A549 treated with AZD9567 at 1 μM for 4 hours (cell line): Measurements from ENCODE around the gene ZSCAN26. TPM values are rescaled to one million over a fixed set of nuclear protein-coding genes. Genes with fewer than 3 reads are reported as not detected.

Source experiments
- total RNA-seq: library from RNA; stranded (reverse); fragments of 200-300 nt; extraction: Qiagen RNA extraction; gene quantifications from 5 replicates; pipeline ENCODE4 v1.2.3, GENCODE V29; 2022; ENCODE audit not compliant: insufficient read depth

Gene ZSCAN26
- total RNA-seq, result 4.2 to 13.2 TPM (median 4.8 TPM) in 5 replicates

DNA sequence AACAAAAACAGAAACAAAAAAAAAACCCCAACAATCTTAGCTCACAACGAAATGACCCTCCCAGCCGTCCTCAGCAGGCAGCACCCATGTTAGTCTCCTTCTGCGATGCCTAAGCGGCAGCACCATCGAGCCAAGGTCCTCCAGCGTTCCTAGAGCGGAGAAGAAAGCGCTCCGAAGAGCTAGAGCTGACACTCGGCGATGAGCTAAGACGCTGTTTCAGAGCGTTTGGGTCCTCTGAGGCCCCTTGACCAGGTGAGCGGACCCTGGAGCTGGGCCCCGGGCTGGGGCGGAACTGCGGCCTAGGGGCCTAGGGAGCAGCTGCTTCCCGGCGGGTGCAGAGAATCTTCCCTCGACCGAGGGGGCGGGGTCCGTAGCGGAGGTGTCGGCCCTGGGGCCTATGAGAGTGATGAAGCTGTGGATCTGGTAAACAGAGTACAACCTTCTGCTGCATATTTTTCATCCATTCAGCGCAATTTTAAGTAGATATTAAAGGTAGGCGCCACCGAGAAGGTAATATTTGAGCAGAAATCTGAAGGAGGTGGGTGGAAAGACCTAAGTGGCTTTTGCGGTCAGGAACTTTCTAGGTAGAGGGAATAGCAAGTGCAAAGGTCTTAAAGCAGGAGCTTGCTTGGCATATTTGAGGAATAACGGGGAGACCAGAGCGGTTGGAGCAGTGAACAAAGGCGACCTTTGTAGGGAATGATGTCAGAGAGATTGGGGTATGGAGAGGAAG lies at the start of gene ZSCAN26:
ZSCAN26 (plus strand) TSS at position 182 of the 733 bp plus-strand sequence. CDS start 4,777 bp downstream, outside the sequence.

DNA sequence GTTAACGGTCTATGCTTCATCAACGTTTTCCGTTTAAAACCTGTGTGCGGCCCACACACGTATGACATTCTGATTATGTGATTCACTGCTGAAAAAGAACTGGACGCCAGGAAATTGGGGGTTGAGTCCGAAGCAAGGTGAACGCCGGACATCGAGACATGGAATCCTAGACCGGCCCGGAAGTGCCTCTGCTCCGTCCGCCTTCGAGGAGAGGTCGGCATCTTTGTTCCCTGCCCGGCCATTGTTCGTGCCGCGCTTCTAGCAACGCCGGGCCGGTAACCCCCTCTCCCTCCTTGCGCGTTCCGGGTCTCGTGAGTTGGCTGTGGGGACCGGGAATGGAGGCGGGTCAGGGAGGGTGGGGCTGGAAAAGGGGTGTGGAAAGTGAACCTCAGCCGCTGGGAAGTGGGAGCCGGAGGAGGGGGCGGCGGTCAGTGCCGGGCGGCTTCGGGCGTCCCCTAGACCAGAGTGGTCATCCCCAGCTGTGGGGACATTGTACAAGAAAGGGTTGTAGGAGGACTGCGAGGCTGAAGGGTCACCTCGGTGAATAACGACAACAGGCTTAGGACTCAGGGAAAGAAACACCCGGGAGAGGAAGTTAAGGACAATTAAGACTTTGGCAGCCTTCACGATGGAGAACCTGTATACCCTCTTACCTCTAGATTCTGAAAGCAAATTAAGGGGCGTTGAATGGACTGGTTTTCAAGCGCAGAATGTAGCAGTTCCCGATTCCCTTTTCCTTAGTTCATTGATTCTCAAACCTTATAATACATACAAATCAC lies 41.7 kb upstream of the ZSCAN26 start, which contains the start of gene ZSCAN9:
ZSCAN9 (plus strand) TSS at position 220 of the 779 bp plus-strand sequence. CDS start 1,810 bp downstream, outside the sequence.

DNA sequence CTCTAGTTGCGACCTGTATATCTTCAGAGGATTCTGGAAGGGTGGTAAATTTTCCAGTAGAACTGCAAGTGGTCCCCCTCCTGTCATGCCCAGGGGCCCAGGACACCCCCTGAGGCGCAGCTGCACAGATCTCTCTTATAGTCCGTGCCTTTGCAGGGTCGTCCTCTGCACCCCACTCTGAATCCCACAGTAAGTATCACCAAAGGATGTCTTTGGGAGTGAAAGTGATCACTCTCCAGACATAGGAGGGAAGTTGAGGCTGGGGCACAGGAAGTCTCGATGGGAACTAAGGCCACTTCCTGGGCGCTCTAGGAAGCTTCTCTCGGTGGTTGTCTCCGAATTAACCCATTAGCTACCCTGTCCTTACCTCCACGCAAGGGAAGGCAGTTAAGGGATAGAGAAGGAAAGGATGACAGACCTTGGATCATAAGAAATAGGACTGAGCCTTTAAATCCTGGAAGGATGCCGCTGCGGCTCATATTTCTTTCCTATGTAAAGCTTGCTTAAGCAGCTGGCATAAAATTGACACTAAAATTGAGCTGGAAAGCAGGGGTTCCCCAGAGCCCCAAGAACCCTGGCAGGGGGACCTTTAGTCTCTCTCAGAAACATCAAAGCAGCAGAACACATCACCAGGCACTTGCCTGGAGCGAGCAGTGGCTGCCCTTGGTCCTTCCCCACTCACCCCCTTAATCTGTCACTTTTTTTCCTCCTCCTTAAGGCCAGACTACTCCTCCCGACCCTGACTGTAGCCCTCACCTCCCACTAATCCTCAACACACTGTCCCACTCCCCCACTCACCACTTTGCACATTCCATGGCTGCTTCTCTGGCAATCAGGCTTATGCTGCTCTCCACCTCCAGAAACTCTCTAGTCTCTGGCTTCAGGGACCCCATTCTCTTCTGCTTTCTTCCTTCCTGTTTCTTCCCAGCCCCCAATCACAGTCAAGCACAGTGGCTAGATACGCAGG lies 14.7 kb upstream of the ZSCAN26 start, which contains the start of gene ZKSCAN4:
ZKSCAN4 (minus strand) TSS at position 261 of the 967 bp plus-strand sequence. CDS start 289 bp downstream, outside the sequence.

DNA sequence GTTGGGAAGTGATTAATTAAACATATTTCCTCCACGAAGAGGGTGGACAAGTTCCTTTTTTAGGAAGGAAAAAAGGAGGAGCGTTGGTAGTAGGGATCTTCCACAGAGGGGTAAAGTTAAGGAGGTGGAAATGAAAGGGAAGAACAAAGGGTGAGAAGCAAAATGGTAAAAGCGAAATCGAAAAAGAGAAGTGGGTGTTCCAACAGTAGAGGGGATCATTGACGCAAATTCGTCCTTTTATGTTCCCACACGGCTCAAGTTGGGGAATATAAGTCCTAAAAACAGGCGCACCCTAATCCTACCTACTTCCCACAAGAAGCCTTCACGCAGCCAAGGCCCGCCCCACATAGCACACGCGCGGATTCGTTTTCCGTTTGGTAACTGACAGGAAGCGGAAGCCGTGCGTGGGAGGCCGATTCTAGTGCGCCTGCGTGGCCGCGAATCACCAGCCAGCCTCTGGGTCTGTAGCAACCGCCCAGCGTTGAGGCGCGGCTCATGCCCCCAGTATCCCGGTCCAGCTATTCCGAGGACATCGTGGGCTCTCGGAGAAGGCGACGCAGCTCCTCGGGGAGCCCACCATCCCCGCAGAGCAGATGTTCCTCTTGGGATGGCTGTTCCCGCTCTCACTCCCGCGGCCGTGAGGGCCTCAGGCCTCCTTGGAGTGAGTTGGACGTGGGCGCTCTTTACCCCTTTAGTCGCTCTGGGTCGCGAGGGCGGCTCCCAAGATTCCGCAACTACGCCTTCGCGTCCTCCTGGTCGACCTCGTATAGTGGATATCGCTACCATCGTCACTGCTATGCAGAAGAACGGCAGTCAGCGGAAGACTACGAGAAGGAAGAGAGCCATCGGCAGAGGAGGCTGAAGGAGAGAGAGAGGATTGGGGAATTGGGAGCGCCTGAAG lies 7.8 kb upstream of the ZSCAN26 start, which contains the start of gene NKAPL:
NKAPL (plus strand) TSS at position 421 of the 901 bp plus-strand sequence; CDS start at position 496, 75 bp downstream.

GRCh38 chr6:28281288-28282064 lies 14.5 kb downstream of the ZSCAN26 start, which contains the start of gene PGBD1:
TSS of gene PGBD1 (plus strand) at chr6:28281572. CDS start at chr6:28283814, 2,242 bp downstream.

Other genes with a start within 250 kb of the ZSCAN26 start
- 0.61 to 0.89 TPM (median 0.70 TPM) in 4 of 5 replicates, not detected in the other for gene ZNF165, start 186.6 kb upstream of the ZSCAN26 start, total RNA-seq
- 4.1 to 5.4 TPM (median 4.5 TPM) in 5 replicates for gene ZSCAN16, start 142.5 kb upstream of the ZSCAN26 start, total RNA-seq
- 3.6 to 6.0 TPM (median 5.5 TPM) in 5 replicates for gene ZKSCAN8, start 125.3 kb upstream of the ZSCAN26 start, total RNA-seq
- gene ZSCAN9, start 41.9 kb upstream of the ZSCAN26 start, total RNA-seq, result 5.7 to 11.4 TPM (median 7.5 TPM) in 5 replicates
- gene ZKSCAN4, start 14.9 kb upstream of the ZSCAN26 start, total RNA-seq, result 2.3 to 3.6 TPM (median 2.4 TPM) in 5 replicates
- gene NKAPL, start 7.8 kb upstream of the ZSCAN26 start, total RNA-seq, result not detected in 5 replicates
- 4.5 to 6.3 TPM (median 5.6 TPM) in 5 replicates for gene PGBD1, start 14.4 kb downstream of the ZSCAN26 start, total RNA-seq
- gene ZSCAN31, start 69.0 kb downstream of the ZSCAN26 start, total RNA-seq, result 1.4 to 2.0 TPM (median 1.7 TPM) in 4 of 5 replicates, not detected in the other
- 1.5 to 3.3 TPM (median 1.6 TPM) in 5 replicates for gene ZKSCAN3, start 82.8 kb downstream of the ZSCAN26 start, total RNA-seq
- gene ZSCAN12, start 132.6 kb downstream of the ZSCAN26 start, total RNA-seq, result 1.2 to 1.8 TPM (median 1.7 TPM) in 5 replicates
- not detected in 5 replicates for gene ZSCAN23, start 176.3 kb downstream of the ZSCAN26 start, total RNA-seq
- not detected in 5 replicates for gene GPX6, start 248.7 kb downstream of the ZSCAN26 start, total RNA-seq